T-helper 2 cell treated with Interferon-gamma antibody and Interleukin-4, amounts not matched to agents 100 ng/mL and 5 ng/mL, for 36 hours (primary cell): ENCODE results near the gene GSTCD. TPM values are rescaled to one million over a fixed set of nuclear protein-coding genes. Genes with fewer than 3 reads are reported as not detected.
"Not testable (repeated sequence)": the region's sequence is repeated elsewhere in the genome, so short reads cannot be mapped to it uniquely, and the experiment has no call there.

Experiments used
- intact Hi-C: fragments of 100-400 bp; cut with micrococcal nuclease; formaldehyde crosslinking; loops from one replicate; pipeline ENCODE4 v1.15.1; 2023
- total RNA-seq: library from RNA; stranded (reverse); gene quantifications from 2 replicates; pipeline ENCODE4 v1.2.3, GENCODE V29; 2022

Gene GSTCD
- total RNA-seq: 13.2 and 15.7 TPM in 2 replicates

- intact Hi-C loops: loop anchor here (1.0 kb wide), 4 partner anchors 8 to 608 kb away; partner anchors contain the start of genes AIMP1, PPA2, TBCK and TET2
These were observed at the start of gene GSTCD, which contains the start of gene INTS12 for GRCh38 chr4:105708181-105709080. Gene GSTCD, plus strand, starts transcription at chr4:105708784. Its CDS starts 8,830 bp downstream, at chr4:105717614. Gene INTS12, minus strand, starts transcription at chr4:105708689. Its CDS starts 8,684 bp downstream, at chr4:105700005.

DNA sequence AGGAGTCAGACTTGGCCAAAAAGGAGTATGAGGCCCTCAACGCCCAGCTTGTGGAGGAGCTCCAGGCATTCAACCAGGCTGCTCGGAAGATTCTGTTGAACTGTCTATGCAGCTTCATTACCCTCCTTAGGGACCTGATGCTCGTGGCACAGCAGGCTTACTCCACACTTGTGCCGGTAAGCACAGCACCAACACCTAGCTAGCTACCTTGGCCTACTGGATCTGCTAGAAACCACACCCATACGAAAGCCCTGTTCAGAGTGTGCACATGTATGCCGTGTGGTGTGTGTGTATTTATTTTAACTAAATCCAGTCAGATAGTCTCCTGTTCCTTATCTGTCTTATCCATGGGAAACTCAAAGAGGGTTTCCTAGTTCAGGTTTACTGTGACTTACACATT, 49.4 kb upstream of the GSTCD start:
- intact Hi-C loops: no loop called here

DNA sequence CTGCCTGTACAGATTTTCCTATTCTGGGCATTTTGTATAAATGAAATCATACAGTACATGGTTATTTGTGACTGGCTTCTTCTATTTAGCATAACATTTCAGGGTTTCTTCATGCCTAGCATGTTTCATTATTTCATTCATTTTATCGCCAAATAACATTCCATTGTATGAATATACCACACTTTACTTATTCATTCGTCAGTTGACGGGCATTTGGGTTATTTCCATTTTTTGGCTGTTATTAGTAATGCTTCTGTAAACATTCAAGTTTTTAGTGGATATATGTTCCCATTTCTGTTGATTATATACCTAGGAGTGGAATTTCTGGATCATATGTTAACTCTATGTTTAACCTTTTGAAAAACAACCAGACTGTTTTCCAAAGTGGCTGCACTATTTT, 47.6 kb upstream of the GSTCD start:
- intact Hi-C loops: no loop called here

GRCh38 chr4:105662935-105663675, 45.5 kb upstream of the GSTCD start:
- intact Hi-C loops: no loop called here

- intact Hi-C loops: no loop called here
These were observed 41.9 kb upstream of the GSTCD start for GRCh38 chr4:105666693-105667092.

- intact Hi-C loops: no loop called here
These were observed 37.9 kb upstream of the GSTCD start for GRCh38 chr4:105670684-105671083.

GRCh38 chr4:105671301-105671700, 37.3 kb upstream of the GSTCD start:
- intact Hi-C loops: no loop called here

GRCh38 chr4:105674011-105674410, 34.6 kb upstream of the GSTCD start:
- intact Hi-C loops: no loop called here

DNA sequence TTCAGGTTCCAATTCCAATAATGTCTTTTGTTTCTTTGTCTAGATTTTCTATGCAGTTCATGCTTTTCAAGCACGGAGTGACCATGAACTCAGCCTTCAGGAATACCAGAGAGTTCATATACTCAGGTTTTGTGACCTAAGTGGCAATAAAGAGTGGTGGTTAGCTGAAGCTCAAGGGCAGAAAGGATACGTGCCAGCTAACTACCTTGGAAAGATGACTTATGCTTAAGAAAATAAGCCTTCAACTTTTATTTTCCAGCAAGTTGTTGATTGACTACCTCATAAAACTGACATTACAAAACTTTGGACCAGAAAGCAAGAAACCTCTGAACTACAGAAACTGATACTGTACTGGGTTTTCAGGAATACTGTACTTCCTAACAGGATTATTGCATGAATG, 30.9 kb upstream of the GSTCD start:
- intact Hi-C loops: no loop called here

- intact Hi-C loops: no loop called here
These were observed 29.4 kb upstream of the GSTCD start for GRCh38 chr4:105679186-105679585.

DNA sequence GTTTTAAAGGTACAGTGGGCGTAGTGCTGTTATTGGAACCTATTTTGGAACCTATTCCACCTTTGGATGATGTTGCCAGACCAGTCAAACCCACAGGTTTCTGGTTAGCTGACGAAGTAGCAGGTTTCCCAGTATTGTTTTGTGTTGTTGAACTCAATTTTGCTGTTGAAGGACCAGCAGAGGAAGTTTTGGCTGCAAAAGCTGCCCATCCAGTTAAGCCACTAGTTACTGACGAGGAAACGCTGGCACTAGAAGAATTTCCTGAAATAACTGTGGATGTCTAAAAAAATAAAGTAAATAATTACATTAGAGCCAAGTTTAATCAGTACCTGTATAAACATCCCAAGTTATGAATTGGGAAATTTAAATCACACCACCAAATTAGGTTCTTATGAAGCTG, 25.5 kb upstream of the GSTCD start:
- intact Hi-C loops: no loop called here

- intact Hi-C loops: no loop called here
These were observed 22.0 kb upstream of the GSTCD start for GRCh38 chr4:105686571-105686970.

DNA sequence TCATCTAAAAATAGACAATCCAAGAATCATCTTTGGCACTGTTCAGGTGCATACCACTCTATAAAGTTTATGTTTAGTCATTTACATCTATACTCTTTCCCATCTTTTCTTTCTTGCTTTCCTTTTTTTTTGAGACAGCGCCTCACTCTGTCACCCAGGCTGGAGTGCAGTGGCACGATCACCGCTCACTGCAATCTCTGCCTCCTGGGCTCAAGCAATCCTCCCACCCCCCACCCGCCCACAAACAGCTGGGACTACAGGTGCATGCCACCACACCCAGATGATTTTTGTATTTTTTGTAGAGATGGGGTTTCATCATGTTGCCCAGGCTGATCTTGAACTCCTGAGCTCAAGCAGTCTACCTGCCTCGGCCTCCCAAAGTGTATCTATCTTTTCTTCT, 13.8 kb upstream of the GSTCD start:
- intact Hi-C loops: not testable (repeated sequence)

DNA sequence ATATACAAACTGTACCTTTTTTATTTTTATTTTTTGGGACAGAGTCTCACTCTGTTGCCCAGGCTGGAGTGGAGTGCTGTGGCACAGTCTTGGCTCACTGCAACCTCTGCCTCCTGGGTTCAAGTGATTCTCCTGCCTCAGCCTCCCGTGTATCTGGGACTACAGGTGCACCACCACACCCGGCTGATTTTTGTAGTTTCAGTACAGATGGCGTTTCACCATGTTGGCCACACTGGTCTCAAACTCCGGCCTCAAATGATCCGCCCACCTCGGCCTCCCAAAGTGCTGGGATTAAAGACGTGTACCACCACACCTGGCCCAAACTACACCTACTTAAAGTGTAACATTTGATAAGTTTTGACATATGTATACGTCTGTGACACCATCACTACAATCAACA, 12.8 kb upstream of the GSTCD start:
- intact Hi-C loops: not testable (repeated sequence)

GRCh38 chr4:105698607-105699006, 10.0 kb upstream of the GSTCD start:
- intact Hi-C loops: no loop called here

DNA sequence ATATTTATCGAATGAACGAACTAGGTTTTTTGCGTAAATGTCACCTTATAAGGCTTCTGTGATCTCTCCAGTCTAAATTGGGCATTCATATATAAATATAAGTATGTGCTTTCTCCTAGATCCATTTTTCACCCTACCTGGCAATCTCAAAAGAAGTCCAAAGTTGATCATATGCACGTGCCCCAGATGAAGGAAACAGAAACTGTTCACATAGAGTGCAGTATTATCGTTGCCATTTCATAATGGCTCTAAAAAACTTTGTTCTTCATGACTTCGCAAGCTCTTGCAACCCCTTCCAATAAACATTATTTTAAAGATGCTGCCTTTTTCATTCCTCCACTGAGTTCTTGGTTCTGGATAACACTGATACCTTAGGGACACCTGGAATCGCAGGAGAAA, 803 bp upstream of the GSTCD start:
- intact Hi-C loops: loop anchor here (1.0 kb wide), 4 partner anchors 9 to 609 kb away; partner anchors contain the start of genes AIMP1, PPA2, TBCK and TET2

GRCh38 chr4:105709081-105709450, 482 bp downstream of the GSTCD start:
- intact Hi-C loops: no loop called here

GRCh38 chr4:105710012-105710600, 1.5 kb downstream of the GSTCD start:
- intact Hi-C loops: no loop called here

- intact Hi-C loops: no loop called here
These were observed 2.1 kb downstream of the GSTCD start for GRCh38 chr4:105710678-105711077.

GRCh38 chr4:105712766-105713165, 4.2 kb downstream of the GSTCD start:
- intact Hi-C loops: no loop called here

- intact Hi-C loops: no loop called here
These were observed 5.5 kb downstream of the GSTCD start for GRCh38 chr4:105714071-105714521.

GRCh38 chr4:105714932-105715331, 6.3 kb downstream of the GSTCD start:
- intact Hi-C loops: loop anchor here (1.0 kb wide), 1 partner anchor 194 kb away; no protein-coding TSS in a partner anchor
